ENCODE results near the gene HDDC2.

Gene HDDC2

GRCh38 chr6:125267806-125268523, 33.8 kb downstream of the HDDC2 start:
- DNase-seq, result no peak

- DNase-seq, result no peak
Measured at GRCh38 chr6:125264476-125264875, 37.3 kb downstream of the HDDC2 start.

- DNase-seq, result no peak
Measured at GRCh38 chr6:125262016-125263013, 39.5 kb downstream of the HDDC2 start.

- no peak for DNase-seq
Measured at GRCh38 chr6:125259354-125259736, 42.4 kb downstream of the HDDC2 start.

- DNase-seq, result no peak
Measured at GRCh38 chr6:125258651-125259353, 43.0 kb downstream of the HDDC2 start.

- no peak for DNase-seq
Measured at GRCh38 chr6:125257351-125257750, 44.4 kb downstream of the HDDC2 start.

- DNase-seq, result no peak
Measured at GRCh38 chr6:125255201-125255600, 46.6 kb downstream of the HDDC2 start.

GRCh38 chr6:125254321-125254720, 47.4 kb downstream of the HDDC2 start:
- DNase-seq, result no peak

- no peak for DNase-seq
Measured at GRCh38 chr6:125253881-125254280, 47.9 kb downstream of the HDDC2 start.

GRCh38 chr6:125252891-125253290, 48.9 kb downstream of the HDDC2 start:
- no peak for DNase-seq

- no peak for DNase-seq
Measured at GRCh38 chr6:125251516-125252220, 50.1 kb downstream of the HDDC2 start.

- no peak for DNase-seq
Measured at GRCh38 chr6:125250511-125250910, 51.3 kb downstream of the HDDC2 start.

GRCh38 chr6:125248136-125248535, 53.6 kb downstream of the HDDC2 start:
- no peak for DNase-seq

GRCh38 chr6:125246566-125246965, 55.2 kb downstream of the HDDC2 start:
- DNase-seq, result no peak

GRCh38 chr6:125245523-125246264, 56.1 kb downstream of the HDDC2 start:
- no peak for DNase-seq

GRCh38 chr6:125245109-125245508, 56.7 kb downstream of the HDDC2 start:
- no peak for DNase-seq

- DNase-seq, result no peak
Measured at GRCh38 chr6:125237764-125238163, 64.0 kb downstream of the HDDC2 start.

- no peak for DNase-seq
Measured at GRCh38 chr6:125236536-125237327, 65.0 kb downstream of the HDDC2 start.

- DNase-seq, result no peak
Measured at GRCh38 chr6:125233202-125233601, 68.6 kb downstream of the HDDC2 start.

- no peak for DNase-seq
Measured at GRCh38 chr6:125232466-125232865, 69.3 kb downstream of the HDDC2 start.
